ENCODE data around the gene AACS.

The AACS gene

DNA sequence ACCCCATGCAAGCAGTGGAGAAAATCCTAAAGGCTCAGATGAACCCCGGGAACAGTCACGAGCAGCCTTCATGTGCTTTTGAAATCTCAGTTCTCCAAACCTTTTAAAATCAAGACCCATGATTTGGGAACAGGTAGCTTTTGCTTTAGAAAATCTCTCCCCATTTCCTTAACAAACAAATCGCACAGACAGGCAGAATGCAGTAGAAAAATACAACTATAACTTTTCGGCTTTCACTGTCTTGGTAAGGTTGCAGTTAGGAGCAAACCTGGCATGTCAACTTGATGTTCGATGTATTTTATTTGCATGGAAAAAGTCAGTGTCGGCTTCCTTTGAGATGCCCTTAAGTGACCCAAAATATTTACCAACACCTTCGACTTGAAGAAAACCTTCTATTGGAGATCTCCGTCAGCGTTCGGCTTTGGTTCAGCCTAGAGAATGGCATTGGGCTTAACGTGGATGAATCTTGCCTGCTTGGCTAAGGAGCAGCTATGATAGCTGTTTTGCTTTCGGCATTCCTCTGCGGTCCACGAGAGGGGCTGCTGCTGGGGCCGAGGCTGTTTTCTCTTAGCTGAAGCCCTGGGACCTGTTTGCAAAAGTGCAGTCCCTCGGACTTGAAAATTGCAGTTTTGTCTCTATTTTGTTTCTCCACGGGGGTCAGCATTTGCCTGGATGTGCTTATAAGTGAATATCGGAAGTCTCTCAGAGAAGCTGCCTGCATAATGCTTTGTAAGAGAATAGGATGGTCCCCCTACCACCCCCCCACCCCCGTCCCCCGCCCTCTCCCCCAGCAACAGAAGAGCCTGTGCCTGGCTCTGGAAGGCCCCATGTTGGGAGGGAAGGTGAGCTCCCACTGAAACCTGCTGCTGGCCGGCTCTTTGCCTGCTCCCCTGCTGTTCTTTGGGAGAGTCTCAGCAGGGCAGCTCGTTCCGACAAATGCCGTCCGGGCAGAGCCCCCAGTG lies 122.8 kb downstream of the AACS start:
- peak overlapping the region; percentile 73 to 78 (median 73) for H3K4me3 Mint-ChIP-seq
- H3K9me3 Mint-ChIP-seq, result no peaks in the 10 kb centered on the region
- no peak overlapping the region for H3K27ac Mint-ChIP-seq
- peaks cover 92% of the 10 kb centered on the region for H3K27me3 Mint-ChIP-seq (ENCODE audit: low read depth)
- no peaks in the 10 kb centered on the region for H3K36me3 Mint-ChIP-seq (ENCODE audit: low read depth)
- H3K4me1 Mint-ChIP-seq, result peaks cover 20% of the 10 kb centered on the region
- TF ChIP-seq, protein P1, sequence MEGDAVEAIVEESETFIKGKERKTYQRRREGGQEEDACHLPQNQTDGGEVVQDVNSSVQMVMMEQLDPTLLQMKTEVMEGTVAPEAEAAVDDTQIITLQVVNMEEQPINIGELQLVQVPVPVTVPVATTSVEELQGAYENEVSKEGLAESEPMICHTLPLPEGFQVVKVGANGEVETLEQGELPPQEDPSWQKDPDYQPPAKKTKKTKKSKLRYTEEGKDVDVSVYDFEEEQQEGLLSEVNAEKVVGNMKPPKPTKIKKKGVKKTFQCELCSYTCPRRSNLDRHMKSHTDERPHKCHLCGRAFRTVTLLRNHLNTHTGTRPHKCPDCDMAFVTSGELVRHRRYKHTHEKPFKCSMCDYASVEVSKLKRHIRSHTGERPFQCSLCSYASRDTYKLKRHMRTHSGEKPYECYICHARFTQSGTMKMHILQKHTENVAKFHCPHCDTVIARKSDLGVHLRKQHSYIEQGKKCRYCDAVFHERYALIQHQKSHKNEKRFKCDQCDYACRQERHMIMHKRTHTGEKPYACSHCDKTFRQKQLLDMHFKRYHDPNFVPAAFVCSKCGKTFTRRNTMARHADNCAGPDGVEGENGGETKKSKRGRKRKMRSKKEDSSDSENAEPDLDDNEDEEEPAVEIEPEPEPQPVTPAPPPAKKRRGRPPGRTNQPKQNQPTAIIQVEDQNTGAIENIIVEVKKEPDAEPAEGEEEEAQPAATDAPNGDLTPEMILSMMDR (IDR thresholded peaks at IDR 0.05; ENCODE audit: unreplicated experiment in 3 of 3), result no peak

DNA sequence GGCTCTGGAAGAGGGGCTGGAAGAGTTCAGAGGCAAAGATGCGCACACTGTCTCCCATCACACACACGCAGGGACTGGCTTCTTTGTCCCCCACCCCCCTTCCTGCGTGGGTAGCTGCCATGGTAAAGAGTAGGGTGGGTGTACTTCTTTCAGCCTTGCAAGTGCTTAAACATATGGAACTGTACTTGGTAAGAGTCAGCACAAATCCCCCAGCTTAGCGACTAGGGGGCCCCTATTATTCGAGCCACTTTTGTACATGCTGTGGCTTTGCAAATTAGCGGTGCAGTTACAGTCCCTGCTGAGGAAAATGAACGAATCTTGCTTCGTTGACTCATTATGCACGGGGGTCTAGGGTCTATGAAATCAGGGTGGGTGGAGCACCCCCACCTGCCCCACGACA lies 123.8 kb downstream of the AACS start:
- TF ChIP-seq, protein P1 (IDR thresholded peaks at IDR 0.05; ENCODE audit: unreplicated experiment in 3 of 3), result no peak
- H3K4me3 Mint-ChIP-seq, result peak overlapping the region in 2 of 3 experiments; percentile 55 to 59

DNA sequence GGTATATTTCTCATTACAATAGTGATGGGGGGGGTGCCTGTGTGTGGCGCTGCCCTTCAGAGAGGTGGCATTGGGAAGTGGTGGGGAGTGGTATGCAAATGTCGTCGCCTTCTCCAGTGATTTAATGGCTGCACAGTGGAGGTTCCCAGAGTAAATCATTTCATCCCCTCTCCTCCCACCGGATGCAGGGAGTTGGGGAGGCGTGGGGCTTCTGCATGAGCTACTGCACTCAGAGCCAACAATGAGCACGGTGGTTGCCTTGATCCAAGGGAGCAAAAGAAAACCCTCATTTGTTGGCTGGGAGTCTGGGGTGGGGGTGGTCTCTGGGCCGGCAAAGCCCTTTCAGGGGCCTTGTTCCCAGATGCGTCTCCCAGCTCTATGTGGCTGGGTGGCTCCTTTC lies 124.3 kb downstream of the AACS start:
- Mint-ChIP-seq H3K4me3 (peak overlapping the region in 2 of 3 experiments; percentile 48 to 55), H3K27ac (no peak overlapping the region), H3K27me3 (ENCODE audit: low read depth) (peaks cover 92% of the 10 kb centered on the region), H3K9me3 (no peaks in the 10 kb centered on the region), H3K4me1 (peaks cover 20% of the 10 kb centered on the region), H3K36me3 (ENCODE audit: low read depth) (no peaks in the 10 kb centered on the region)
- TF ChIP-seq, protein P1 (IDR thresholded peaks at IDR 0.05; ENCODE audit: unreplicated experiment in 3 of 3), result no peak

More for the DNA sequence above, 123.8 kb downstream of the AACS start:
- H3K27me3 Mint-ChIP-seq (ENCODE audit: low read depth), result peaks cover 92% of the 10 kb centered on the region
- no peak overlapping the region for H3K27ac Mint-ChIP-seq
- no peaks in the 10 kb centered on the region for H3K36me3 Mint-ChIP-seq (ENCODE audit: low read depth)
- H3K4me1 Mint-ChIP-seq, result peaks cover 20% of the 10 kb centered on the region
- no peaks in the 10 kb centered on the region for H3K9me3 Mint-ChIP-seq

DNA sequence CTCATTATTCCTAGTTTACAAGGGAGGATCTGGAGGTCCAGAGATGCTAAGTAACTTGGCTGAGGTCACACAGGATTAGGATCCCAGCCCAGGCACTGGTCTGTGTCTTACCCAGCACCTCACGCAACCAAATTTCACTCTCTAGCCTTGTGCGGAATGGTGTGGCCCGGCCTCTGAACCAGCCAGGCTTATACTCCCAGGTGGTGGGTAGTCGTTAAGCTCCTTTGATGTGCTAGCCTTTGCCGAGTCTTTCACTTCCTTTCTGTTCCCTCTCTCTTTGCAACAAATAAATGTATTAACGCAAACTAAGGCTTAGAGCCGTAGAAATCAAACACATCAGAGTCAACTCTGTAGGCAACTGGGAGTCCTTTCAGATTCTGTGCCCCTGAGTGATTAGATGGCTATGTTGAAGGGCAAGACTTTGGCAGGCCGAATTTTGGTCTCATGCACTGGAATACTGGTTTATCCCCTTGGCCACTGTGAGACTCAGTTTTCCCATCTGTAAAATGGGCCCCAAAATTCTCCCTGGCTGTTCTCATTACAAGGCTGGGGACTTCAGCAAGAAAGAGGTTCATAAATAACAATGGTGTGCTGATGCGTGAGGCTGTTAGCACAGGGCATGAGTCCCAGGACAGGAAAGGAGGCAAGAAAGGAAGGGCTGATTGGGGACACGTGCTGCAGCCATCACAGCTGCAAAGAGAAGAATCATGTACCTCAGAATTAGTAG lies 126.3 kb downstream of the AACS start:
- H3K27me3 Mint-ChIP-seq (ENCODE audit: low read depth), result peaks cover 95% of the 10 kb centered on the region
- H3K36me3 Mint-ChIP-seq (ENCODE audit: low read depth), result peaks cover 3% of the 10 kb centered on the region
- H3K9me3 Mint-ChIP-seq, result no peaks in the 10 kb centered on the region
- H3K4me3 Mint-ChIP-seq, result no peak overlapping the region
- TF ChIP-seq, protein P1 (IDR thresholded peaks at IDR 0.05; ENCODE audit: unreplicated experiment in 3 of 3), result no peak
- H3K27ac Mint-ChIP-seq, result no peak overlapping the region
- H3K4me1 Mint-ChIP-seq, result peaks cover 20% of the 10 kb centered on the region

DNA sequence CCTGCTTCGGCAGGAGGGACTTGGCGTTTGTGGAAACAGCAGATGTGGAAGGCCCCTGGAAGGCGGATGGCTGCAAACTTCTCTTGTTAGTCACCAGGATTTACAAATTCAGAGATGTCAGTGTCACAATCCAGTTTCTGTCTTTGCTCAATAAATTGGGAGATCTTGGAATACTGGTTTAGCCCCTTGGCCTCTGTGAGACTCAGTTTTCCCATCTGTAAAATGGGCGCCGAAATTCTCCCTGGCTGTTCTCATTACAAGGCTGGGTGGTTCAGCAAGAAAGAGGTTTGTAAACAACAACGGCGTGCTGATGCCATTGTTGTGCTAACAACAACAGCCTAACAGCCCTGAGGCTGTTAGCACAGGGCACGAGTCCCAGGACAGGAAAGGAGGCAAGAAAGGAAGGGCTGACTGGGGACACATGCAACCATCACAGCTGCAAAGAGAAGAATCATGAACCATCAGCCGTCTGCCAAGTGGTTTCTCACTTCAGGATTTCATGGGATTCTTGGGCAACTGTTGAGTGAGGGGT lies 127.5 kb downstream of the AACS start:
- TF ChIP-seq, protein P1 (IDR thresholded peaks at IDR 0.05; ENCODE audit: unreplicated experiment in 3 of 3), result no peak
- Mint-ChIP-seq H3K27me3 (ENCODE audit: low read depth) (peaks cover 97% of the 10 kb centered on the region), H3K9me3 (no peaks in the 10 kb centered on the region), H3K36me3 (ENCODE audit: low read depth) (peaks cover 3% of the 10 kb centered on the region), H3K4me1 (peaks cover 17% of the 10 kb centered on the region), H3K27ac (no peak overlapping the region), H3K4me3 (no peak overlapping the region)

All from nephron (organoid).